GM12878 (cell line): ENCODE data around the gene ATXN1. TPM values are rescaled to one million over a fixed set of nuclear protein-coding genes. Genes with fewer than 3 reads are reported as not detected.

ENCODE experiments used
- ATAC-seq: fragments of 200-7000 bp; cut with Tn5 transposase; 3 replicates; pipeline ENCODE4 v1.9.1; 2020; ENCODE audit warnings: mild to moderate bottlenecking, moderate library complexity
- BruUV-seq: library from RNA; stranded (reverse); fragments of 400-500 nt; replicated peaks from 2 replicates; lab custom pipeline; 2021; lab: Mats Ljungman, UMichigan
- CTCF ChIA-PET: fragments of 300-600 bp; sonication (Branson Sonifier 250); formaldehyde crosslinking; extraction: SDS; loops from one replicate; lab custom pipeline; 2021; ENCODE audit warnings: inconsistent platforms; lab: Yijun Ruan, JAX
- POLR2A ChIA-PET: fragments of 350-600 bp; formaldehyde crosslinking; extraction: SDS; loops from one replicate; lab custom pipeline; 2021; ENCODE audit warnings: inconsistent platforms; lab: Charles Lee
- RAD21 ChIA-PET: fragments of 300-600 bp; sonication (Branson Sonifier 250); formaldehyde crosslinking; loops from one replicate; lab custom pipeline; 2023; ENCODE audit warnings: antibody characterized with exemption; ENCODE audit not compliant: unreplicated experiment; lab: Charles Lee
- SMC1A ChIA-PET: fragments of 300-600 bp; sonication (Branson Sonifier 250); formaldehyde crosslinking; loops from one replicate; lab custom pipeline; 2023; ENCODE audit not compliant: unreplicated experiment, uncharacterized antibody; lab: Charles Lee
- DNase-seq: peaks from one replicate; pipeline ENCODE4 v3.0.0-alpha.2; 2011; ENCODE audit warnings: low read depth, low spot score
- FAIRE-seq: peaks from 3 replicates; lab custom pipeline; 2011; peaks lifted over from hg19 to GRCh38; lab: Jason Lieb, UNC
- H2AFZ ChIP-seq: 2 replicates; pipeline ENCODE4 v1.6.0; 2011; ENCODE audit warnings: low read depth, low read length, control low read depth; ENCODE audit not compliant: control insufficient read depth
- H3K27ac ChIP-seq: 2 replicates; pipeline ENCODE4 v1.5.1; 2011; ENCODE audit warnings: control low read depth; ENCODE audit not compliant: control insufficient read depth, insufficient read depth
- H3K27me3 ChIP-seq, 2 experiments: replicated peaks in 1 of 2; 2 replicates each; pipeline versions ENCODE4 v1.6.0 to v1.6.1; 2011; ENCODE audit warnings: low read length in 1 of 2; ENCODE audit not compliant: control insufficient read depth in 2 of 2, insufficient read depth in 2 of 2
- H3K36me3 ChIP-seq, 2 experiments: 2 replicates each; pipeline ENCODE4 v1.5.1; 2011; ENCODE audit warnings: low read length in 1 of 2; ENCODE audit not compliant: control insufficient read depth in 2 of 2, insufficient read depth in 2 of 2
- H3K4me1 ChIP-seq: 2 replicates; pipeline ENCODE4 v1.6.1; 2011; ENCODE audit warnings: mild to moderate bottlenecking, low read length, moderate library complexity, mixed read lengths; ENCODE audit not compliant: control insufficient read depth, insufficient read depth
- H3K4me2 ChIP-seq: 2 replicates; pipeline ENCODE4 v1.6.0; 2011; ENCODE audit warnings: control low read depth; ENCODE audit not compliant: control insufficient read depth, insufficient read depth
- H3K4me3 ChIP-seq: fragments of 200-600 bp; sonication (generic); 2 replicates; pipeline ENCODE4 v1.5.1; 2016
- H3K79me2 ChIP-seq: 2 replicates; pipeline ENCODE4 v1.6.0; 2011; ENCODE audit warnings: low read length; ENCODE audit not compliant: control insufficient read depth, insufficient read depth
- H3K9ac ChIP-seq: 2 replicates; pipeline ENCODE4 v1.8.0; 2011; ENCODE audit warnings: low read length, control low read depth, mixed read lengths; ENCODE audit not compliant: control insufficient read depth, insufficient read depth
- H3K9me3 ChIP-seq: replicated peaks from 3 replicates; pipeline ENCODE4 v1.5.1; 2011; ENCODE audit warnings: mild to moderate bottlenecking, low read length; ENCODE audit not compliant: control insufficient read depth, insufficient read depth
- H4K20me1 ChIP-seq: 2 replicates; pipeline ENCODE4 v1.6.0; 2011; ENCODE audit not compliant: control insufficient read depth, insufficient read depth
- ESRRA ChIP-seq: IDR thresholded peaks from 2 replicates; pipeline ENCODE4 v1.6.1; 2012; ENCODE audit warnings: mild to moderate bottlenecking, low read length, improper control_type of control experiment
- HSF1 ChIP-seq: fragments of 150-350 bp; IDR thresholded peaks from 2 replicates; pipeline ENCODE4 v1.6.1; 2014; ENCODE audit warnings: mild to moderate bottlenecking, low read depth, low read length
- MEF2A ChIP-seq: IDR thresholded peaks from 2 replicates; pipeline ENCODE4 v1.6.1; 2011; ENCODE audit warnings: low read depth, mild to moderate bottlenecking, low read length, moderate library complexity; ENCODE audit not compliant: insufficient read depth
- NFYA ChIP-seq: IDR thresholded peaks from 2 replicates; pipeline ENCODE4 v1.6.1; 2011; ENCODE audit warnings: low read depth, mild to moderate bottlenecking, low read length, improper control_type of control experiment, borderline replicate concordance
- NR2F1 ChIP-seq: fragments of 450-650 bp; conservative IDR thresholded peaks from 2 replicates; pipeline ENCODE4 v1.6.1; 2017; ENCODE audit warnings: mild to moderate bottlenecking
- ZNF24 ChIP-seq: fragments of 450-650 bp; IDR thresholded peaks from 2 replicates; pipeline ENCODE4 v1.6.1; 2017; ENCODE audit warnings: antibody characterized with exemption, mild to moderate bottlenecking
- ZNF592 ChIP-seq: fragments of 450-650 bp; IDR thresholded peaks from 2 replicates; pipeline ENCODE4 v1.6.1; 2017; ENCODE audit warnings: mild to moderate bottlenecking, moderate library complexity
- WGBS: methylation state at CpG from one replicate; pipeline ENCODE4 v1.1.6; 2016; ENCODE audit warnings: low lambda C conversion rate; ENCODE audit not compliant: insufficient replicate concordance, insufficient coverage; ENCODE audit errors: missing lambda C conversion rate; 5-methylcytosine and 5-hydroxymethylcytosine counted together
- in situ Hi-C: fragments of 300-500 bp; cut with MboI; formaldehyde crosslinking; loops from 9 replicates; pipeline ENCODE4 v1.14.3; 2018; ENCODE audit warnings: mixed read lengths
- intact Hi-C: fragments of 100-400 bp; cut with micrococcal nuclease; formaldehyde crosslinking; loops from one replicate; pipeline ENCODE4 v1.14.2; 2022; ENCODE audit not compliant: unreplicated experiment
- polyA plus RNA-seq, 11 experiments: library from polyadenylated mRNA; depleted of rRNA in 4 of 11; unstranded in 6 of 11; stranded (reverse) in 5 of 11; fragments of >200 nt; fragmentation: Nextera tagmentation in 4 of 11; fragmentation: Illumina TruSeq in 1 of 11; extraction: Ambion mirVana in 4 of 11; extraction: Trizol in 1 of 11; gene quantifications; 1 replicate in 1 of 11; 2 replicates in 10 of 11; pipeline versions ENCODE4 v1.2.1 to v1.2.3, GENCODE V29; 2011 to 2016; ENCODE audit warnings: inconsistent platforms in 2 of 11, missing spikeins in 2 of 11, low read depth in 1 of 11
- total RNA-seq, 4 experiments: library from RNA; depleted of rRNA in 3 of 4; stranded (reverse); fragments of >200 nt in 3 of 4; fragmentation: Illumina TruSeq in 1 of 4; extraction: Trizol in 1 of 4; gene quantifications; 2 replicates each; pipeline versions ENCODE4 v1.2.1 to v1.2.3, GENCODE V29; 2013 to 2021

ATXN1 gene
- total and polyA plus RNA-seq, 10 of the 15 experiments (the other 5 are each of a cell fraction or from before 2014, with no cell fraction given): 12.2 to 51.2 (median 20.5) TPM

- no peaks in the 10 kb centered on the region for H4K20me1 ChIP-seq
- H3K9me3 ChIP-seq: no peaks in the 10 kb centered on the region; the same call in 2 of the 3 replicates
- peaks cover 23% of the 10 kb centered on the region for H3K4me1 ChIP-seq
- WGBS: 98% methylated on average over 34 of the region's 34 CpGs
- no peak overlapping the region for H3K4me2 ChIP-seq
- no peak for TF ChIP-seq MEF2A
- peaks cover 12 to 30% of the 10 kb centered on the region in 2 experiments; a peak in 3 of 4 replicates for H3K36me3 ChIP-seq
- BruUV-seq: no TSS peak
- H3K79me2 ChIP-seq: no peaks in the 10 kb centered on the region; the same call in 1 of the 2 replicates
- no peak overlapping the region for H3K9ac ChIP-seq
- no peak for DNase-seq
- intact Hi-C loops (no loop called here), in situ Hi-C loops (no loop called here)
- ChIA-PET RAD21 (no interaction called here), POLR2A (no interaction called here), SMC1A (interaction anchor here (2.4 kb wide), 1 partner anchor 42 kb away, joined by 15 read pairs; no protein-coding TSS in a partner anchor), CTCF (interaction anchor here (2.2 to 8.3 kb wide), 2 partner anchors 11 to 437 kb away, joined by 6 to 115 read pairs; partner anchors contain the start of gene ATXN1)
- H3K27me3 ChIP-seq: no peaks in the 10 kb centered on the region
- no peak for ATAC-seq
- H3K4me3 ChIP-seq: no peak overlapping the region
- H3K27ac ChIP-seq: no peak overlapping the region
- no peak for FAIRE-seq
- no peak overlapping the region for H2AFZ ChIP-seq
Observed at GRCh38 chr6:16327777-16328325, 433.4 kb downstream of the ATXN1 start.

- Histone ChIP-seq H4K20me1 (no peaks in the 10 kb centered on the region), H3K79me2 (no peaks in the 10 kb centered on the region; the same call in 1 of the 2 replicates), H3K4me2 (no peak overlapping the region), H3K4me3 (no peak overlapping the region), H3K27me3 (no peaks in the 10 kb centered on the region), H2AFZ (no peak overlapping the region), H3K36me3 (peaks cover 12 to 35% of the 10 kb centered on the region in 2 experiments; a peak in 3 of 4 replicates), H3K9ac (no peak overlapping the region), H3K27ac (no peak overlapping the region), H3K4me1 (peaks cover 24% of the 10 kb centered on the region), H3K9me3 (no peaks in the 10 kb centered on the region; the same call in 2 of the 3 replicates)
- DNase-seq (no peak), FAIRE-seq (no peak), ATAC-seq (no peak)
- intact Hi-C loops: no loop called here
- ChIA-PET RAD21 (no interaction called here), SMC1A (no interaction called here), POLR2A (no interaction called here), CTCF (interaction anchor here (2.2 to 8.3 kb wide), 2 partner anchors 10 to 438 kb away, joined by 6 to 115 read pairs; partner anchors contain the start of gene ATXN1)
- 87% methylated on average over 42 of the region's 43 CpGs for WGBS
- in situ Hi-C loops: no loop called here
- TF ChIP-seq NR2F1 (no peak), ZNF24 (no peak), HSF1 (no peak), ZNF592 (no peak), NFYA (no peak), ESRRA (no peak)
- no TSS peak for BruUV-seq
Observed at GRCh38 chr6:16326971-16327776, 434.1 kb downstream of the ATXN1 start.
